ENCODE measurements around the gene RSKR.
"Not testable (repeated sequence)": the region's sequence is repeated elsewhere in the genome, so short reads cannot be mapped to it uniquely, and the experiment has no call there.

The RSKR gene

DNA sequence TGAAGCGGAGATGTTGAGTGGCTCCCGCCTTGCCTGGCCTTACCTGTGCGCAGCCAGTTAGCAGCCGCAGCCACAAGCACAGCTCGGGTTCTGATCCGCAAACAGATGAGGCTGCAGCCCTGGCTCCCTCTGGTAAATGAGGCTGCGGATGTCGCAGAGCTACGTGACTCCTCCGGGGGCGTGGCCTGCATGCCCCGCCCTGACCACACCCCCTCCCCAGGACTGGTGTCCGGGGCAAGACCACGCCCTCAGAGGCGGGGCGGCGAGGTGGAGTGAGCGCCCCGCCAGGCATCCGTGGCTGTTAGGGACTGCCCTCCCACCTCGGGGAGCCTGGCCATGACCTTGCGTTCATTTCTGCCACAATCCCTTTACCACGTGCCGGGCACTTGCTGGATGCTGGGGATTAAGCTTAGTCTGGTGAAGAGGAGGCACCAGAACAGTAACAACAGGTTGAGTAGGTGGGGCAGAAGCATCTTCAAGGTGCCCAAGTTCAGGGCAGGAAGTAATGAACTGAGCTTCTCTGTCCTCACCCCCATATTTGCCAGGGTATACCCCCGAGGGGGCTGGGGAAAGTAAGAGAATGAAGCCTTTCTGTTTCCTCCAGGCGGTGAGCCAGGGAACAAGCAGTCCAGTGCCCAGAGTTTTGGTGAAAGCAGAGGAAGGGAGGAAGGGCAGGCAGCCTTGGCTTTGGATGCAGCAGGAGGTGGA lies 37.1 kb downstream of the RSKR start, which contains the start of gene ALDOC:
Gene ALDOC, minus strand, starts transcription at position 138 of the 708 bp plus-strand sequence. CDS start 1,363 bp downstream, outside the sequence.
- DNase-seq = peak; percentile 97

DNA sequence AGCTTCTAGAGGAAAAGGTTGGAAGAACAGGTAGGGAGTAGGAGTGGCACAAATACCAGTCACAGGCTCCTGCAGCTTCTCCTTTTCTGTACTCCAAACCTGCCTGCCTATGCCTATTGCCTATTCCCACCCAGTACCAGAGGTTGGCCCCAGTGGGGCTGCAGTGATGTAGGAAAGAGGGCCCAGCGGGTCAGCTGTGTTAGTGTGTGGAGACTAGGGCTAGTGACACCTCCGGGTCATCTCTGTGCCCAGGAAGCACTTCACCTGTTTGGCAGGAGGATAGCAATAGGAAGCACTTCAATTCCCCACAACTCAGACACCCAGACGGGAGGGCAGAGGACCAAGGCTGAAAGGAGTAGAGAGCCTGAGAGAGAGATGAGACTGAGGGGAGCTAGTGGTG lies 38.0 kb downstream of the RSKR start:
- not testable (repeated sequence) for DNase-seq

DNA sequence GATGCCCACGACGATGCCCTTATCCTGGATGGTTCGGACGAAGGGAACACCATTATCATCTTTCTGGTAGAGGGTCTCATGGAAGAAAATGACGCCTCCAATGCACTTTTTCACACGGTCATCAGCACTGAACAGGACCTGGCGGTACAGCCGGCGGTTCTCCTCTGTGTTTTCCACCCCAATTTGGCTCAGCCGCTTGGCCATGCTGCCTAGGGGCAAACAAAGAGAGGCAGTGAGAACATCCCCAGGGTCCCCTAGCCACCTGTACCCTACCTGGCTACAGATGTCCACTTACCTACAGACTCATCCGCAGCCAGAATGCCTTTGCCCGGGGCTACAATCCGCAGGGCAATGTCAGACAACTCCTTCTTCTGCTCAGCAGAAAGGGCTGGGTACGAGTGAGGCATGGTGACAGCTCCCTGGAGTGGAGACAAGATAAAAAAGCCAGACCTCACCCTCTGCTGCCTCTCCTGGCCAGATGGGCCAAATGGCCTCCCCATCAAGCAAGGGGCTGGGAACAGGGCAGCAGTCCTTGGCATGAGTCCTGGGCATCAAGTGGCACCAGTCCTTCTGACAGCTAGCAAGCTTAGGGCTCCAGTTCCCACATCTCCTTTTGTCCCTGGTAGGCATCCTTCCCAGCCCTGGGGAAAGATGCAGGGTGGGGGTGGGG lies 38.7 kb downstream of the RSKR start:
- DNase-seq = peak; percentile 73

DNA sequence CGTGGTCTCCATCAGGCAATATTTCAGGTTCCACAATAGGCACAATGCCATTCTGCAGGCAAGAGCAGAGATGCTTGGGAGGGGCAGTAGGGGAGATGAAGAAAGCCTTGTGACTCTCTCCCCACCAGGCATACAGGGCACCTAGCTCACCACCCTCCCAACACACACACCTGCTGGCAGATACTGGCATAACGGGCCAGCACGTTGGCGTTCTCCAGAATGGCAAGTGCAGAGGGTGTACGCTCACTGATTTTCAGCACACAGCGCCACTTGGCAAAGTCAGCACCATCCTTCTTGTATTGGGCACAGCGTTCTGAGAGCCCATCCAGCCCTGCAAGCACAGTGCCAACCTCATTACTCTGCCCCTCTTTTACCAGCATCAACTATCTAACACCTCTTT lies 39.5 kb downstream of the RSKR start:
- DNase-seq = peak; percentile 9

DNA sequence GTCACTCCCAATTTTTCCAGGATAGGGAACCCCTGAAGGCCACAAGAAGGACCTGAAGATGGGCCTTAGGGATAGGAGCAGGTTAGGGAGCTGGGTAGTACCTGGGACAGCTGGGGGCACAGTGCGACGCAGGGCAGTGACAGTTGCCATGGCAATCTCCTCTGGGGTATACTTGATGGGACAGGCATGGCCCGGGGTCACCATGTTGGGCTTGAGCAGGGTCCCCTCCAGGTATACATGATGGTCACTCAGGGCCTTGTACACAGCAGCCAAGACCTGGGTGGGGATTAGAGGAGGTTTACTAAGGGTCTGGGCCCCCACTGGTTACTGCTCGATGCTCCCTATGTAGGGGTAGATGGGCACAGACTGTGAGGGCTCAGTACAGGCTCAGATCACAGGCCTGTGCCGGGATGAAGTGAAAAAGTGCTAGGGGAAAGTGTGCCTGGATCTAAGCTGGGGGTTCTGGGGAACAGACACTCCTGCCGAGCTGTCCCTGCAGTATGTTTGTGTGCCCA lies 40.0 kb downstream of the RSKR start:
- DNase-seq = no peak

DNA sequence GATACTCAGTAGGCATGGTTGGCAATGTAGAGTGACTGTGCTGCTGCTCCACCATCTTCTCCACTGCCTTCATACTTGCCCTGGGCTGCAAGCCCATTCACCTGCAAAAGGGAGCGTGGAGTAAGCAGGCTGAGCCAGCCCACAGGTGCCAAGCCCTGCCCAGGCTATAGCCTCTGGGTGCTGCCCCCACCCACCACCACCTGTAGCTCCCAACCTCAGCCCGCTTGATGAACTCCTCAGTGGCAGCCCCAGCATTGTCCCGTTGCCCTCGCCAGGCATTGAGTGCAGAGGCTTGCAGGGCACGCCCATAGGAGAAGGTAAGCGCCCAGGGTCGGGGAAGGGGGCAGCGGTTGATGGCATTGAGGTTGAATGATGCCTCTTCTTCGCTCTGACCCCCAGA lies 40.5 kb downstream of the RSKR start:
- no peak for DNase-seq

DNA sequence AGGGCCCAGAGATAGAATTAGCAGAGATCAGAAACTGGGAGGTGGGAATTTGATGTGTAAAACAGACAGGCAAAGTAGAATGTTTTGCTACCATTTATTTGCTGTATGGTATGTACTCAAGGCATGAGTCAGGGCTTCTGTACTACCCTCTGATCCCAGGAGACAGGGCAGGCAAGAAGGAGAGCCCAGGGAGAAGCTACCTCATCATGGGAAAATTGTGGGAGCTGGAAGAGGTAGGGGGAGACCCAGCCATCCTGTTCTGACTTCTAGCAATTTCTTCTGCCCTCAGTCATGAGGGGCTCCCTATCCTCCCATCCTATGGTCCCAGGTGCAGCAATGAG lies 41.0 kb downstream of the RSKR start:
- no peak for DNase-seq

DNA sequence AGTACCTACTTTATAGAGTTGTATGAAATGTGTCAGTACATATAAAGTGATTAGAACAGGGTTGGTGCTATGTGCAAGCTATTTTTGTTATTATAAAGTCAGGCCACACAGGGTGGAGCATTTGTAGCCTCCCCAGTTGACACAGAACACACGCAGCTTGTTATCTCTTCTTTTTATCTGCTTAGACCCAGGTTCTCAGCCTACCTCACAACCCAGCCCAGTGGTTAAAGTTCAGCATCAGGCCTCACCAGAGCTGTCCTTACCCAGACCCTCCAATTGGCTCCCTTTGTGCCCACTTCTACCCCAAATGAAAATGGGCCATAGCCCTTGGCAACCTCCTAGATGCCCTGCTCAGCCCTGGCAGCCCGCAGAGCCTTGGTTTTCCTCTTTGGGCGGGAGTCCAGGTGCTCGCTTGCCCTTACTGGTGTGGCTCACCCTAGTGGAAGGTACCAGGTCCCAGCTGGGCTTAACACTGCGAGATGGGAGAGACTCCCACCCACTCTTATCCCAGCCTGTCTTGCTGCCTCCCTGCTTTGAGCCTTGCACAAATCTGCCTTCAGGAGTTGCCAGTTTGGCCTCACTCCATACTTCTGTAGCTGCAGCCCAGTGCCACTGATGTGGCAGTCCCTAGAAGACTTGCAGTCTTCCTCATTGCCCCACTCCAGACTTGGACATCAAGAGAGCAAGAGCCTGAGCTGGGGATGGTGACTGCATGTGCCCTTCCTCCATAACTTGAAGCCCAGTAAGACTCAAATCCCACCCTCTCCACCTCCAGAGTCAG lies 41.5 kb downstream of the RSKR start:
- peak; percentile 54 for DNase-seq

DNA sequence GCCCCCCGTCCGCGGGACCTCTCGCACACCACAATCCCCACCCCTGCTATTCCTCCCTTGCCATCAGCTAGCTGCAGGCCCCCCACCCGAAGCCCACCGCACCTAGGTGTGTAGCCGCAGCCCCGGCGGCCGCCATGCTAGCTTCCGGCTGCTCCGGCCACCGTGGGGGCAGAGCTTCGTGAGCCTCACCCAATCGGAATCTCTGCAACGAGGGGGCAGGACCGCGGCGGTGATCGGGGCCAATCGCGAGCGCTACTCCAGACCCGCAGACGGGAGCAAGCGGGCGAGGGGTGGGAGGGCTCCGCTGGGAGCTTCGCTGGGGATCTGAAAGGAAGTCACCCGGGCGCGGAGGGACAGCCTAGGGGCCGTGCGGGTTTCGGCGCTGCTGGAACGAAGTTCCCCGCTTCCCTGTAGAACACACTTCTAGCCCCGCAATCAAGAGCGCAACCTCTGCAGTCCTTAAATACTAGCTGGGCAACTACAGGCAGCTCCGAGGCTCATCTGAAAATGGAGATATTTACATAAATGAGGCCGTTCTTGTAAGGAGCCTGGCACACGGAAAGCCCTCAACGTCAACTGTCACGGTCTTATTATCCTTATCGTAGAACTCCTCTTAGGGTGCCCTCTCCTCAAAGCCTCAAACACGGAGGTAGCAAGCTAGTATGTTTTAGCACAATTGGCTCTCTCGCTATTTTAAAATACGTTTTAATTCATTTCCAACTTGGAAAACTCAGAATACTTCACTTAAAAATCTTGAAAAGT lies 42.4 kb downstream of the RSKR start, which contains the start of gene PIGS:
Gene PIGS, minus strand, starts transcription at position 164 of the 762 bp plus-strand sequence. Its CDS starts 28 bp downstream, at position 136.
- peak; percentile 91 for DNase-seq

DNA sequence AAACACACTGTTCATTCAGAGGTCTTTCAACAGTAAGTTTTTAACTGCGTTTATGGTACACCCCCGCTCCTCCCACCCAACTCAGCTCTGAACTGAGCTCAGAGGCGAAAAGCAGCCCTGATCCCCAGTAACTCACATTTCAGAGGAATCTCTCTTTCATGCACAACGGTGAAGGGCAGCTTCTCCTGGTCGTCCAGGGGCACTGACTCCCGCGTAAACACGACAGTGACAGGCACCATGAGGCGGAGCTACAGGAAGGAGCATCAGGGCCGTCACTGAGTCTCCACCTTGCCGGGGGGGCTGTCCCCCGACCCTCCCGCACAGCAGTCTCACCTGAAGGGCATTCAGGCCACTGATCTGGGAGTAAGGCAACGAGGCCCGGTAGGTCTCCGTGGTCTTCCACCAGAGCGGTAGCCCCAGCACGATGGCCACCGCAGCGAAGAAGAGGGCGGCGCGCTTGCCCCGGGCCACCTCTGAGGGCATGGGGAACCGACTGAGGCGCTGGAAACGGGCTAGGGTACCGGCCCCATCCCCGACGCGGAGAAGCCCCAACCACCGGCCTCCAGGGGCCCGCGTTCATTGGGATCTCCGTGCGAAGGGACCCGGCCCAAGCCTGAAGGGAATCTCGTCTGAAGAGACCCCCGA lies 43.1 kb downstream of the RSKR start:
- peak; percentile 64 for DNase-seq

DNA sequence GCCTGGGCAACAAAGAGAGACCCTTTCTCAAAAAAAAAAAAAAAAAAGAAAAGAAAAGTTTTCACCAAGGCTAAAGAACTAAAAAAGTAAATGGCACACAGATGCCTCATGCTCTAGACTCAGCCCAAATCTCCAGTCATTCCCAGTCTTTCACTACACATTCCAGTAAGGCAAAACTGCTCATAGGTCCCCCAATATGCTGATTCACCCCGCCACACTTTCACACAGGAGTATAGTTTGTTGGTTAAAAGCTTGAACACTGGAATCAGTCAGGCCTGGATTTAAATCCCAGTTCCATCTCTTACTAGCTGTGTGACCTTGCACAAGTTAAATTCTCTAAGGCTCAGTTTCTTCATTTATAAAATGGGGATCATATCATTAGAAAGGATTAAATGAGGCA lies 44.5 kb downstream of the RSKR start:
- no peak for DNase-seq

DNA sequence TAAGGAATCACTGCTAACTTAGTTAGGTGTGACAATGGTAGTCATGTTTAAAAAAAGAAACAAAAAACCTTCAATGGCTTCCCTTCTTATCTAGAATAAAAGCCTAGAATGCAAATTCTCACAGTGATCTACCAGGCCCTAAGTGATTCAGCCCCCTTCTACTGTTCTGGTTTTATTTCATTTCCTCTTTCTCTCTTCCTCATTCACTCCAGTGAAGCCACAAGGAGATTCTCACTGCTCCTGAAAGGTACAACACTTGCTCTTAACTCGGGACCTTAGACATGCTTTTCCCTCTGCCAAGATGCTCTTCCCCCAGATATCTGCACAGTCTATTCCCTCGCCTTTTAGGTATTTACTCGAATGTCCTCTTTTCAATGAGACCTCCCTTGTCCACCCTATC lies 46.4 kb downstream of the RSKR start:
- no peak for DNase-seq

DNA sequence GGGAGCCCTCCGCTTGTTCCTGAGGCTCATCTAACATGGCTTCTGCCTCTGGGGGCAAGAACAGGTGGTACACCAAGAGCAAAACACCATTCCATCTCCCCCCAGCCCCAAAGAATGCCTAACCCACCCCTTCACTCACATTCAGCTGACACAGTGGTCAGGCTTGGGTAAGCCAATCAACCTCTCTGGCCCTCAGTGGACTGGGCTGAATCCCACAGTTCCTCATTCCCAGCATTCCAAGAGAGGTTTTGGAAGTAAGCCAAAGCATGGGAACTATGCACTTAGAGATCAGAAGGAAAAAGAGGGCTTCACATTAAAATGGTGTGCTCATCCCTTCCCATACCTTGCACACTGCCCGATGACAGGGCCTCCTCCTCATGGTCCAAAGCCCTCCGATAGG lies 50.5 kb downstream of the RSKR start:
- DNase-seq = no peak
